Measurements from ENCODE around the gene SRF.

- TF ChIP-seq CTCF (conservative IDR thresholded peaks at IDR 0.05 in 1 of 2, IDR thresholded peaks at IDR 0.05 in 1 of 2; ENCODE audit: low read depth in 1 of 2, low read length in 2 of 2) (no peak), EZH2 (IDR thresholded peaks at IDR 0.05; ENCODE audit: low read length, missing control alignments) (no peak)
Measured at GRCh38 chr6:43144879-43145278, 26.2 kb upstream of the SRF start.
